ENCODE measurements around the gene ADNP. TPM values are rescaled to one million over a fixed set of nuclear protein-coding genes. Genes with fewer than 3 reads are reported as not detected.

Gene ADNP
- total and polyA plus RNA-seq, 2 donors from 2014 or later = 32.0 to 66.7 TPM

- peak in 1 of 5 donors; percentile 2 for DNase-seq
- intact Hi-C loops (cut with DNase I) = loop anchor here (10.0 kb wide), 1 partner anchor 56 kb away; no protein-coding TSS in a partner anchor
- Histone ChIP-seq H3K4me3 (ENCODE audit: low read length in 3 of 3) (no peak overlapping the region), H3K27ac (ENCODE audit: low read depth in 2 of 2, low read length in 2 of 2) (no peak overlapping the region), H3K9me3 (ENCODE audit: control insufficient read depth in 2 of 3, insufficient read depth in 1 of 3, low read length in 3 of 3) (no peaks in the 10 kb centered on the region), H3K9ac (ENCODE audit: low read length in 3 of 3) (no peak overlapping the region), H3K36me3 (ENCODE audit: control insufficient read depth in 2 of 3, insufficient read depth in 3 of 3, low read length in 3 of 3) (no peaks in the 10 kb centered on the region), H3K27me3 (ENCODE audit: control insufficient read depth, insufficient read depth, low read length) (no peaks in the 10 kb centered on the region), H3K4me1 (ENCODE audit: control insufficient read depth in 2 of 3, insufficient read depth in 2 of 3, low read depth in 1 of 3, low read length in 3 of 3) (no peaks in the 10 kb centered on the region)
- FAIRE-seq = no peak
- no peak for TF ChIP-seq CTCF (IDR thresholded peaks at IDR 0.05; ENCODE audit: borderline replicate concordance, extremely low read depth, insufficient read depth)
Measured at GRCh38 chr20:50868509-50869495, 62.4 kb downstream of the ADNP start.

GRCh38 chr20:50867805-50868204, 63.4 kb downstream of the ADNP start:
- no peak for FAIRE-seq
- Histone ChIP-seq H3K27ac (ENCODE audit: low read depth in 2 of 2, low read length in 2 of 2) (no peak overlapping the region), H3K36me3 (ENCODE audit: control insufficient read depth in 2 of 3, insufficient read depth in 3 of 3, low read length in 3 of 3) (no peaks in the 10 kb centered on the region), H3K9me3 (ENCODE audit: control insufficient read depth in 2 of 3, insufficient read depth in 1 of 3, low read length in 3 of 3) (no peaks in the 10 kb centered on the region), H3K27me3 (ENCODE audit: control insufficient read depth, insufficient read depth, low read length) (no peaks in the 10 kb centered on the region), H3K9ac (ENCODE audit: low read length in 3 of 3) (no peak overlapping the region), H3K4me1 (ENCODE audit: control insufficient read depth in 2 of 3, insufficient read depth in 2 of 3, low read depth in 1 of 3, low read length in 3 of 3) (no peaks in the 10 kb centered on the region), H3K4me3 (ENCODE audit: low read length in 3 of 3) (no peak overlapping the region)
- no peak for TF ChIP-seq CTCF (IDR thresholded peaks at IDR 0.05; ENCODE audit: borderline replicate concordance, extremely low read depth, insufficient read depth)
- intact Hi-C loops (cut with DNase I) = loop anchor here (10.0 kb wide), 1 partner anchor 57 kb away; no protein-coding TSS in a partner anchor
- DNase-seq = no peak

- no peak for FAIRE-seq
- no peak overlapping the region for H3K9ac ChIP-seq (ENCODE audit: low read length in 3 of 3)
- DNase-seq = no peak
- H3K4me1 ChIP-seq (ENCODE audit: control insufficient read depth in 2 of 3, insufficient read depth in 2 of 3, low read depth in 1 of 3, low read length in 3 of 3) = no peaks in the 10 kb centered on the region
- H3K4me3 ChIP-seq (ENCODE audit: low read length in 3 of 3) = no peak overlapping the region
- H3K9me3 ChIP-seq (ENCODE audit: control insufficient read depth in 2 of 3, insufficient read depth in 1 of 3, low read length in 3 of 3) = no peaks in the 10 kb centered on the region
- H3K27ac ChIP-seq (ENCODE audit: low read depth in 2 of 2, low read length in 2 of 2) = no peak overlapping the region
- H3K27me3 ChIP-seq (ENCODE audit: control insufficient read depth, insufficient read depth, low read length) = no peaks in the 10 kb centered on the region
- no peaks in the 10 kb centered on the region for H3K36me3 ChIP-seq (ENCODE audit: control insufficient read depth in 2 of 3, insufficient read depth in 3 of 3, low read length in 3 of 3)
- no peak for TF ChIP-seq CTCF (IDR thresholded peaks at IDR 0.05; ENCODE audit: borderline replicate concordance, extremely low read depth, insufficient read depth)
- intact Hi-C loops (cut with DNase I) = loop anchor here (10.0 kb wide), 1 partner anchor 58 kb away; no protein-coding TSS in a partner anchor
Measured at GRCh38 chr20:50866831-50867230, 64.4 kb downstream of the ADNP start.
